Stimulated activated CD4-positive, alpha-beta T cell treated with anti-CD3 and anti-CD28 coated beads, Interleukin-15, amount 100 ng/mL, for 1 hour (primary cell): ENCODE measurements around the gene UQCC2.

ENCODE experiments used
- DNase-seq, 2 donors: peaks; one replicate each; pipeline ENCODE4 v3.0.0-alpha.2; 2020; ENCODE audit warnings: low read depth in 1 of 2, low spot score in 1 of 2

Gene UQCC2

GRCh38 chr6:33658982-33659689 is 52.4 kb downstream of the UQCC2 start:
- DNase-seq: no peak

GRCh38 chr6:33656844-33657243 is 54.7 kb downstream of the UQCC2 start:
- DNase-seq: no peak

DNA sequence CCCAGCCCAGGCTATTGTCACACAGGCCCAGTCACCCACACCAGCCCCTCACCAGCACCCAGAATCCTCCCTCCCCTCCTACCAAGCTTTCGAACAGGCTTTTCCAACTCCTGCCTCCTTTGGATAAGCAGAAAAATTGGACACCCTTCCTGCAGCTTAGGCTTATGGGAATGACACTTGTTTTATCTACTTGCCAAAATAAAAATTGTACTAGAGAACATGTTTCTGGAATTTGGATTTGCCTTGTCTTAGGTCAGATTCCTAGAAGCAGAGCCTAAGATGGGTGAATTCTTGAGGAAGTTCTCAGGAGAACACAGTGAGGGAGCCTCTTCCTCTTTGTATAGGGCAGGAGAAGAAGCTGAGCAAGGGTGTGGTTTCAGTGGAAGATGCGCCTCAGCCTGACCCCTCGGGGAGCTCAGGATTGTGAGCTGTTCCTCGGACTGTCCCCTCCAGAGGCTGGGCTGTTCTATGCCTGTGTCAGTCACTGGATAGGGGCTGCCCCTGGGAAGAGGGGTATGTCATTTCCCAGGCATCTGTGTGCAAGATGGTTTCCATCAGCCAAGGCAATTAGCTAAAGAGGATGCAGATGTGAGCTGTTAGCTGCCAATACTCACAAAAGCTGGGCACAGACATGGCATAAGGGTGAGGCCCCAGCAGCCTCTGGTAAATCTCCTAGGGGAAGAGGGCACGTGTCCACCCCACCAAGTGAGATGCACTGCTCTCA is 56.5 kb downstream of the UQCC2 start:
- DNase-seq: no peak

DNA sequence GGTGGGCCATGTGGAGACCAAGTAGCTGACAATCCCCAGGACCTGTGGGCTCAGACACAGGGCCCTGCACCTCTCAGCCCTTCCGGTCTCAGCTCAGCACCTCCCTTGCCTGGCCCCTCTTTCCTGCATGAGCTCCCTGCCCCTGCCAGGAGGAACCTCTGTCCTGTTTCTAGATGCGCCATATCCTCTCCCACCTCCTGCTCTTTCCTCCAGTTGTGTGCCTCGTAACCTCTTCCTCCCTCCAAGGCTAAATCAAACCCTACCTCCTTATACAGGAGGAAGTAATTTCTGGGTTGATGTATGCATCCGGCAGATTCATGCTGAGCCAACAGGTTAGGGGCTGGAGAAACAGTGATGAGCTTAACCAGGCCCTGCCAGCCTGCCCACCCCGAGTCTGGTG is 59.5 kb downstream of the UQCC2 start:
- DNase-seq: no peak

- no peak for DNase-seq
Observed at GRCh38 chr6:33651403-33651802, 60.1 kb downstream of the UQCC2 start.
